Glutamatergic neuron (in vitro differentiated cells): ENCODE data around the gene DENND6A. TPM values are rescaled to one million over a fixed set of nuclear protein-coding genes. Genes with fewer than 3 reads are reported as not detected.
"Not testable (repeated sequence)": the region's sequence is repeated elsewhere in the genome, so short reads cannot be mapped to it uniquely, and the experiment has no call there.

ENCODE experiments used
- DNase-seq: peaks from one replicate; pipeline ENCODE4 v3.0.0; 2022
- H3K27ac Mint-ChIP-seq: one replicate; pipeline ENCODE4 v1.8.0; 2020; ENCODE audit warnings: mild to moderate bottlenecking, mixed read lengths, inconsistent platforms; ENCODE audit not compliant: unreplicated experiment
- H3K27me3 Mint-ChIP-seq: one replicate; pipeline ENCODE4 v1.8.0; 2020; ENCODE audit warnings: mild to moderate bottlenecking, moderate library complexity, mixed read lengths, inconsistent platforms; ENCODE audit not compliant: unreplicated experiment
- H3K36me3 Mint-ChIP-seq: one replicate; pipeline ENCODE4 v1.8.0; 2020; ENCODE audit warnings: mild to moderate bottlenecking, mixed read lengths, inconsistent platforms; ENCODE audit not compliant: unreplicated experiment
- H3K4me1 Mint-ChIP-seq: one replicate; pipeline ENCODE4 v1.8.0; 2020; ENCODE audit warnings: mild to moderate bottlenecking, low read depth, mixed read lengths, inconsistent platforms; ENCODE audit not compliant: unreplicated experiment
- H3K4me3 Mint-ChIP-seq: one replicate; pipeline ENCODE4 v1.8.0; 2020; ENCODE audit warnings: mild to moderate bottlenecking, mixed read lengths, inconsistent platforms; ENCODE audit not compliant: unreplicated experiment
- H3K9me3 Mint-ChIP-seq: one replicate; pipeline ENCODE4 v1.8.0; 2020; ENCODE audit warnings: mild to moderate bottlenecking, moderate library complexity, mixed read lengths, inconsistent platforms; ENCODE audit not compliant: unreplicated experiment
- total RNA-seq: library from RNA; stranded (reverse); fragmentation: NEBNext Ultra II Directional; extraction: Animal tissue kit (Norgen Biotek cat#: 25700); gene quantifications from one replicate; pipeline ENCODE4 v1.2.1, GENCODE V29; 2021; ENCODE audit not compliant: unreplicated experiment
- TF ChIP-seq, protein P1 (sequence below): fragments of 200-600 bp; sonication (generic); IDR thresholded peaks from one replicate; pipeline ENCODE4 v1.5.0; 2021; ENCODE audit not compliant: partially characterized antibody, unreplicated experiment

DENND6A gene
- total RNA-seq, 1 donor from 2014 or later, result 20.5 TPM

DNA sequence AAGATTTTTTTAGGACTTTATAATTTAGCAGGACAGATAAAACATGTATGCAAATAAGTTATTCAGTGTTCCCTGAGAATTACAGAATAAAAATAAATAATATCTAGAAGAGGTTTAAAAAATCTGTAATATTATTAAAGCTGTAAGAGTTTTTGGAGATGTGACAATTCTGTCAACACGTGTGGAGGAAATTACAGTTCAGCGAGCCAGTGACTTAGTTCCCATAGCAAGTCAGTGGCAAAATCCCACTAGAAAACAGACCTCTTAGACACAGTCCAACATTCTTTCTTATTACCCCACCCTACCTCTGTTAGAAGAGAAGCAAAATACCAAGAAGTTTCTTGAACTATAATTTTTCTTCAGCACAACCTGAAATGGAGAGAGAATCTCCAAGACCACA lies 16.2 kb upstream of the DENND6A start:
- Mint-ChIP-seq H3K4me1 (no peaks in the 10 kb centered on the region), H3K4me3 (no peak overlapping the region), H3K27ac (no peak overlapping the region), H3K27me3 (peaks cover 4% of the 10 kb centered on the region), H3K9me3 (no peaks in the 10 kb centered on the region), H3K36me3 (peaks cover 7% of the 10 kb centered on the region)
- TF ChIP-seq, protein P1, sequence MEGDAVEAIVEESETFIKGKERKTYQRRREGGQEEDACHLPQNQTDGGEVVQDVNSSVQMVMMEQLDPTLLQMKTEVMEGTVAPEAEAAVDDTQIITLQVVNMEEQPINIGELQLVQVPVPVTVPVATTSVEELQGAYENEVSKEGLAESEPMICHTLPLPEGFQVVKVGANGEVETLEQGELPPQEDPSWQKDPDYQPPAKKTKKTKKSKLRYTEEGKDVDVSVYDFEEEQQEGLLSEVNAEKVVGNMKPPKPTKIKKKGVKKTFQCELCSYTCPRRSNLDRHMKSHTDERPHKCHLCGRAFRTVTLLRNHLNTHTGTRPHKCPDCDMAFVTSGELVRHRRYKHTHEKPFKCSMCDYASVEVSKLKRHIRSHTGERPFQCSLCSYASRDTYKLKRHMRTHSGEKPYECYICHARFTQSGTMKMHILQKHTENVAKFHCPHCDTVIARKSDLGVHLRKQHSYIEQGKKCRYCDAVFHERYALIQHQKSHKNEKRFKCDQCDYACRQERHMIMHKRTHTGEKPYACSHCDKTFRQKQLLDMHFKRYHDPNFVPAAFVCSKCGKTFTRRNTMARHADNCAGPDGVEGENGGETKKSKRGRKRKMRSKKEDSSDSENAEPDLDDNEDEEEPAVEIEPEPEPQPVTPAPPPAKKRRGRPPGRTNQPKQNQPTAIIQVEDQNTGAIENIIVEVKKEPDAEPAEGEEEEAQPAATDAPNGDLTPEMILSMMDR, result no peak
- no peak for DNase-seq

DNA sequence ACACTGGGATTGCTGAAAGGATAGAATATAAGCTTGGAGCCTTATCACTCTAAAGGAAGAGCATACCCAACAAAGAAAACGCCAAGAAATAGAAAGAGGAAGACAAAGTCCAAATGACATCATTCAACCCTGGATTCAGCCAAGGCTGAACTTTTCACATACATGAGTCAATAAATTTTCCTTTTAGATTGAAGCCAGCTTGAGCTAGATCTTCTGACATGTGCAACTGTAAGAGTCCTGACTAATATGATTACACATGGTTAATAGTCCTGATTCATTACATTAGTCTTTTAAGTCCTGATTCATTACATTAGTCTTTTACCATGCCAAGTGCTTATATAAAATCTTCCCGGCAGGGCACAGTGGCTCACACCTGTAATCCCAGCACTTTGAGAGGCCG lies 13.6 kb upstream of the DENND6A start:
- Mint-ChIP-seq H3K27ac (no peak overlapping the region), H3K9me3 (no peaks in the 10 kb centered on the region)

DNA sequence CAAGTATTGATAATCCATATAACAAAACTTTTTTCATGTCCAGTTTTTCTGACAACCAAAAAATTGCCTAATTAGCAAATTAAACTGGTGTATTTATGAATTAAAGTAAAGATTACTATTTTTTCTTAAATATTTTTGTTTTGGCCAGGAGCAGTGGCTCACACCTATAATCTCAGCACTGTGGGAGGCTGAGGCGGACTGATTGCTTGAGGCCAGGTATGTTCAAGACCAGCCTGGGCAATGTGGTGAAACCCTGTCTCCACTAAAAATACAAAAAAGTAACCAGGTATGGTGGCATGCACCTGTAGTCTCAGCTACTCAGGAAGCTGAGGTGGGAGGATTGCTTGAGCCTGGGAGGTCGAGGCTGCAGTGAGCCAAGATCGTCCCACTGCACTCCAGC lies 12.5 kb upstream of the DENND6A start:
- H3K4me1 Mint-ChIP-seq, H3K36me3 Mint-ChIP-seq, H3K27me3 Mint-ChIP-seq, H3K9me3 Mint-ChIP-seq, H3K4me3 Mint-ChIP-seq, DNase-seq, H3K27ac Mint-ChIP-seq: not testable (repeated sequence)

More for the DNA sequence above, 13.6 kb upstream of the DENND6A start:
- Mint-ChIP-seq H3K27me3 (peaks cover 4% of the 10 kb centered on the region), H3K4me1 (no peaks in the 10 kb centered on the region), H3K4me3 (no peak overlapping the region), H3K36me3 (peaks cover 7% of the 10 kb centered on the region)
- DNase-seq, result no peak
- TF ChIP-seq, protein P1, result no peak

DNA sequence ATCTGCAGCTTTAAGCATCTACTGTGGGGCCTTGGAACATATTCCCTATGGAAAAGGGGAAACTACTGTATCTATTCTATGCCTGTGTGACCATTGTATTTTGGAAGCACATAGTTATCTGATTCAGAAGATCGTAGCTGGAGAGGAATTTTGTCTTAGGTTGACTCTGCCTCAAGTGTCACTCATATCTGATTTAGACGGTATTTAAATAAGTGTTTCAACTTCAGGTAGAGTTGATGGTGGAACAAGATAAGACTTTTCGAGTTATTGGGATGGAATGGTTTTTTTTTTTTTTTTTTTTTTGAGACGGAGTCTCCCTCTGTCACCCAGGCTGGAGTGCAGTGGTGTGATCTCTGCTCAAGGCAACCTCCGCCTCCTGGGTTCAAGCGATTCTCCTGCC lies 8.9 kb upstream of the DENND6A start:
- Mint-ChIP-seq H3K36me3 (no peaks in the 10 kb centered on the region), H3K4me3 (no peak overlapping the region), H3K9me3 (peaks cover 2% of the 10 kb centered on the region), H3K27me3 (no peaks in the 10 kb centered on the region), H3K27ac (no peak overlapping the region), H3K4me1 (no peaks in the 10 kb centered on the region)
- no peak for DNase-seq
- TF ChIP-seq, protein P1, result no peak

DNA sequence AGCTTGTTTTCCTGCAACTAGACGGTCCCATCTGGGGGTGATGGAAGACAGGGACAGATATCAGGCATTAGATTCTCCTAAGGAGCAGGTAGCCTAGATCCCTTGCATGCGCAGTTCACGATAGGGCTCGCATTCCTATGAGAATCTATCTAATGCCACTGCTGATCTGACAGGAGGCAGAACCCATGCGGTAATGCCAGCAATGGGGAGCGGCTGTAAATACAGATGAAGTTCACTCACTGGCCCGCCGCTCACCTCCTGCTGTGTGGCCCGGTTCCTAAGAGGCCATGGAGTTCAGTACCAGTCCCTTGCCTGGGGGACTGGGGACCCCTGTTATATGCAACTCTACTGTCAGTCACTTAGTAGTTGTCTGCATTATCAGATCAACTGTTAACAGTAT lies 7.9 kb upstream of the DENND6A start:
- Mint-ChIP-seq H3K4me3 (no peak overlapping the region), H3K36me3 (no peaks in the 10 kb centered on the region), H3K4me1 (no peaks in the 10 kb centered on the region), H3K27ac (no peak overlapping the region), H3K9me3 (peaks cover 2% of the 10 kb centered on the region), H3K27me3 (no peaks in the 10 kb centered on the region)
- no peak for DNase-seq
- TF ChIP-seq, protein P1, result no peak

DNA sequence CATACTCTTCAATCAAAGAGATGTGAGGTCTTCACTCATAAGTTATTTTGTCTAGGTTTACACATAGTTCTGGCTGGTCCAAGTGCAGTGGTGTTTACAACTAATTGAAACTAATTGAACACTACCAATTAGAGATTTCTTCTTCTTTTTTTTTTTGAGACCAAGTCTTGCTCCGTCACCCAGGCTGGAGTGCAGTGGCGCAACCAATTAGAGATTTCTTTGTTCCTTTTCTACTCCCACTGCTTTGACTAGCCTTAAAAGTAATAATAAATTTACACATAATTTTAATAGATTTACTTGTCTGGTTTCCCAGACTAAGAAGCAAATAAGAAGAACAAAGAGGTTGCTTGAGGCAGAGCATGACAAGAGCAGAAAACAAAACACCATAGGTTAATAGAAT lies 6.7 kb upstream of the DENND6A start:
- peaks cover 2% of the 10 kb centered on the region for H3K9me3 Mint-ChIP-seq
- no peaks in the 10 kb centered on the region for H3K4me1 Mint-ChIP-seq
- no peak overlapping the region for H3K4me3 Mint-ChIP-seq
- no peaks in the 10 kb centered on the region for H3K27me3 Mint-ChIP-seq
- no peaks in the 10 kb centered on the region for H3K36me3 Mint-ChIP-seq
- no peak overlapping the region for H3K27ac Mint-ChIP-seq
- DNase-seq, result no peak
- TF ChIP-seq, protein P1, result no peak
